Stimulated activated CD4-positive, alpha-beta T cell treated with anti-CD3 and anti-CD28 coated beads, Interleukin-12 subunit alpha, Interleukin-12 subunit beta, amount 100 ng/mL, for 48 hours (primary cell): ENCODE measurements around the gene PLBD2.
A peak's percentile ranks its signal among the peaks of the same experiment; 100 is the strongest.

Source experiments
- DNase-seq, 3 donors: peaks; one replicate each; pipeline ENCODE4 v3.0.0-alpha.2; 2020; ENCODE audit warnings: low read depth in 2 of 3, low spot score in 1 of 3

Gene PLBD2, protein sequence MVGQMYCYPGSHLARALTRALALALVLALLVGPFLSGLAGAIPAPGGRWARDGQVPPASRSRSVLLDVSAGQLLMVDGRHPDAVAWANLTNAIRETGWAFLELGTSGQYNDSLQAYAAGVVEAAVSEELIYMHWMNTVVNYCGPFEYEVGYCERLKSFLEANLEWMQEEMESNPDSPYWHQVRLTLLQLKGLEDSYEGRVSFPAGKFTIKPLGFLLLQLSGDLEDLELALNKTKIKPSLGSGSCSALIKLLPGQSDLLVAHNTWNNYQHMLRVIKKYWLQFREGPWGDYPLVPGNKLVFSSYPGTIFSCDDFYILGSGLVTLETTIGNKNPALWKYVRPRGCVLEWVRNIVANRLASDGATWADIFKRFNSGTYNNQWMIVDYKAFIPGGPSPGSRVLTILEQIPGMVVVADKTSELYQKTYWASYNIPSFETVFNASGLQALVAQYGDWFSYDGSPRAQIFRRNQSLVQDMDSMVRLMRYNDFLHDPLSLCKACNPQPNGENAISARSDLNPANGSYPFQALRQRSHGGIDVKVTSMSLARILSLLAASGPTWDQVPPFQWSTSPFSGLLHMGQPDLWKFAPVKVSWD

GRCh38 chr12:113358381-113359132, at the start of gene PLBD2:
Gene PLBD2, plus strand, starts transcription at chr12:113358587. Its CDS starts 14 bp downstream, at chr12:113358601.
- peak; percentile 90 to 94 (median 92) for DNase-seq

- no peak for DNase-seq
These were observed 47.9 kb upstream of the PLBD2 start for GRCh38 chr12:113310489-113310888.

GRCh38 chr12:113314121-113314529, 44.3 kb upstream of the PLBD2 start:
- DNase-seq, result no peak

DNA sequence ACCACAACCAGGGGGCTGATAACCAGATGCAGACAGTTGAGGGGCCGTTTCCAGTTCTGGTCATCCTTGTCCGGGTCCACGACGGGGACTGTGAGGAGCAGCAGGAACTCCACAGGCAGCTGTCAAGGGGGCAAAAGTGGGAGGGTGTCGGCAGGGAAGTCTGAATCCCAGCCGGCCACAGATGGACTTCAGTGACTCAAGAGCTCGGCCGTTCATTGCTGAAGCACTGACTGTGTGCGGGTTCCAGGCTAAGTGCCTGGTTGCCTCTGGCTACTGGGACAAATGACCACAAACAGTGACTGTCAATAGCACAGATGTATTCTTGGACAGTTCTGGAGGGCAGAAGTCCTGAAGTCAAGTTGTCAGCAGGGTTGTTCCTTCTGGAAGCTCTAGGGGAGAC, 43.0 kb upstream of the PLBD2 start:
- no peak for DNase-seq

GRCh38 chr12:113316155-113316554, 42.2 kb upstream of the PLBD2 start:
- no peak for DNase-seq

DNA sequence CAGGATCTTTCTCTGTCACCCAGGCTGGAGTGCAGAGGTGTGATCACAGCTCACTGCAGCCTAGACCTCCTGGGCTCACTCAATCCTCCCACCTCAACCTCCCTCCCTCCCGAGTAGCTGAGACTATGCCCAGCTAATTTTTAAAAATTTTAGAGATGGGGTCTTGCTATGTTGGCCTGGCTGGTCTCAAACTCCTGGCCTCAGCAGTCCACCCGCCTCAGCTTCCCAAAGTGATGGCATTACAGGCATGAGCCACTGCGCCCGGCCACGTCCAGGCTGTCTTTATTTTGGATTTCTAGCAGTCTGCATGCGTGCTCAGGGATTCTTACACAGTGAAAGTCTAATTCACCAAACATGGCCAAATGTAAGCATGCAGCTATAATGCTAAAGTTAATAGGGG, 41.3 kb upstream of the PLBD2 start:
- DNase-seq, result no peak

GRCh38 chr12:113318046-113318656, 40.2 kb upstream of the PLBD2 start:
- DNase-seq, result no peak

DNA sequence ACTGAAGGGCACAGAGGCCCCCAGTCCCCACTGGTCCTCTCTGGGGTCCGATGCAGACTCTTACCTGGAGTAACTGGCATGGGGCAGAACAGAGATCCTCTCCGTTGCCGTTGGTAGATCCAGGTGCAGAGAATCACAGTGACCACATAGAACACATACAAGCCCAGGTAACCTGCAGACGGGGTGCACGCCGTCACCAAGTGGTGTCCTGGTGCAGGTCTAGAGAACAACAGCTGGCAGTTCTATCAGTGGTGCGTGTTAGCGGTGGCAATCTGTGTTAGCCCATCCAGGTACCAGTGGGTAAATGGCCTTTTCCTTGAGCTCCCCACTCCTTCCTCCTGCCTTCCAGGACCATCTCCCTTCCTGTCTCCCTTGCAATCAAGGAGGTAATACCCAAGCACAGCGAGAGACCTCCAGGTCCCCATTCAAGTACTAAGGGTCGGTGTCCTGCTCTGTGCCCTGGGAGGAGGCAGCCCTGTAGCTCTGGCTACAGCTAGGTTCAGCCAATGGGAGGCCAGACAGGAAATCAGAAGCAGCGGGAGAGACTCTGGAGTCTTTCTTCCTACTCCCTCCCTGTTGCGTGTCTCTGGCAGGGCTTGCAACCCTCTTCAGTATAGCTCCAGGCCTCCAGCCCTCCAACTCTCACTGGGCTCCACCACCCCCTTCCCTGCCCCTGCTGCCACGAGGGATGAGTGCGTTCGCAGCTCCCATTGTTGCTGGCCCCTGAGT, 39.3 kb upstream of the PLBD2 start:
- no peak for DNase-seq

DNA sequence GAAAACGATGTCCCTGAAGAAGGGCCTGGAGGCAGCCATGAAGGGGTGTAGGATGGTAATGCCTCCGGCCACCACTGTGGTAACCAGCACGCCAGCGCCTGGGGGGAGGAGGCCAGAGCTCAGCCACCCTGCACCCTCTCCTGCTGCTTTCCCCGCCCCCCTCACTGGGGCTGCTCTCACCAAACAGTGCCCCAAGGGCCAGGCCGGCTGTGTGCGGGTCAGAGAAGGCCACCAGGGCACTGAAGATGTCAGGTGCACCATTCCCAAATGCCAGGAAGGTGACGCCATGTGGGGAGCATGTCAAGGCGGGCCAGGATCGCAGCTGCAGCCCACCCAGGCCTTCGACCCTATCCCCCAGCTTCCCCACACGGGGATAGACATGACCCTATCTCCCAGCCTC, 38.0 kb upstream of the PLBD2 start:
- no peak for DNase-seq

DNA sequence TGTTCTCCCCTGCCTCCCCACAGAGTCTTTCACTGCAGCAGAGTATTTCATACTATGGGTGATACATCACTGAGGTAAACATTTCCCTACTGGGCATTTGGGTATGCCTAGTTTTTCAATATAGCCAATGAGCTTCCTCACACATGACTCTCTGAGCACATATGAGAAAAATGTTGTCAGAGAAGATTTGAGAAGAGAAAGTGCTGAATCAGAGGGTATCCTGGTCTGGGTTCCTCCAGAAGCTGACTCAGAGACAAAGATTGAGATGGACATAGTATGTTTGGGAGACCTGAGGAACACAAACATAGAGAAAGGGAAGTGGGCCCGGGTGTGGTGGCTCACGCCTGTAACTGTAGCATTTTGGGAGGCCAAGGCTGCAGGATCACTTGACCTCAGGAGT, 36.0 kb upstream of the PLBD2 start:
- DNase-seq, result no peak

DNA sequence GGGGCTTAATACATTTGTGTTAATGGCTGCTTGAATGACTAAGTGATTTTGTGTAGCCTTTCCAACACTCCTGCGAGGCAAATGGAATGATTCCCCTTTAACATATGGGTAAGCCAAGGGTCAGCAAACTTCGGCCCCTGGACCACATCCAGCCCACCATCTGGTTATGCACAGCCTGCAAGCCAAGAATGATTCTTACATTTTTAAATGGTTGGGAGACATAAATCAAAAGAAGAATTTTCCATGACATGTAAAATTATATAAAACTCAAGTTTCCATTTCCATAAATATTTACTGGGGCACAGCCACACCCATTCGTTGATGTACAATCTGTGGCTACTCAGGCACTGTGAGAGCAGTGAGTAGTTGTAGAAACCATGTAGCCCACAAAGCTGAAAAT, 32.5 kb upstream of the PLBD2 start:
- DNase-seq, result no peak

DNA sequence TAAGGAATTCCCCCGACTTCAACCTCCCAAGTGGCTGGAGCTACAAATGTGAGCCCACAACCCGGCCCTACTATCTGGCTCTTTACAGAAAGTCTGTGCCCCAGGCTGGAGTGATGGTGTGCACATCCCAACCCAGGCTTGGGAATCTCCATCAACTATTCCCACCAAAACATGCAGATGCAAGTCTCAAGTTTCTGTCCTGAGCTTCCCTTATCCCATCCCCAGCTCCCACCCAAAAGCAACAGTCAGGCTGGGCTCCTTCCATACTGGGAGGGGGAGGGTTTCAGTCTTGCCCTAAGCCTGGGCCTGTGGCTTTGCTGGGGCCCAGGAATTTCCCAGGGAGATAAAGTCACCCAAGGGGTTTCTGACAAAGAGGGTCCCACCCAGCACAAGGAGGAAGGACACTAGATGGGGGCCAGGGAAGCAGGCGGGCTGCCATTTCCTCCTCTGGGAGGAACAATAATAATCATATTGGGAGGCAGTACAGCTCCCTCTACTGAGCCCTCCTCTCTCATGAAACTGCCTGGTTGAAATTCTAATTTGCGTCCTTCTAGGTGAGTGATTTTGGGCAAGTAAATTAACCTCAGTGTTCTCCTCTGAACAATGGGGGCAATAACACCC, 31.5 kb upstream of the PLBD2 start:
- no peak for DNase-seq

DNA sequence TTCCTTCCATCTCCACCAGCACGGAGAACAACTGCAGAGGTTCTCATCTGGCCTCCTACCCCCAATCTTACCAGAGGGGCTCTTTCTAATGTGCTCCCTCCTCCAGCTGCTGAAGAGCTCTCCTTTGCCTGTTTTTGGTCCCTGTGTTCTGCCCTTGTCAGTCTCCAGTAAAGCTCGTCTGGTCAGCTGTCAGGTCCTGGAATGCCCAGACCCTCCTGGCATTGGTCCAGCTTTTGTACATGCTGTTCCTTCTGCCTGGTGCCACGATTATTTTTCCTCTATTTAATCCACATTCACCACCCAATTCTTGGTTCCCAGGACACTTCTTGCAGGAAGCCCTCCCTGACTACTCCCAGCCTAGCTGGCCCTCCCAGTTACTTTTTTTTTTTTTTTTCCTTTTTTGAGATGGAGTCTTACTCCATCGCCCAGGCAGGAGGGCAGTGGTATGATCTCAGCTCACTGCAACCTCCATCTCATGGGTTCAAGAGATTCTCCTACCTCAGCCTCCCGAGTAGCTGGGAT, 30.0 kb upstream of the PLBD2 start:
- DNase-seq, result no peak

- DNase-seq, result no peak
These were observed 29.2 kb upstream of the PLBD2 start for GRCh38 chr12:113329022-113329790.

- DNase-seq, result no peak
These were observed 28.5 kb upstream of the PLBD2 start for GRCh38 chr12:113329791-113330417.

DNA sequence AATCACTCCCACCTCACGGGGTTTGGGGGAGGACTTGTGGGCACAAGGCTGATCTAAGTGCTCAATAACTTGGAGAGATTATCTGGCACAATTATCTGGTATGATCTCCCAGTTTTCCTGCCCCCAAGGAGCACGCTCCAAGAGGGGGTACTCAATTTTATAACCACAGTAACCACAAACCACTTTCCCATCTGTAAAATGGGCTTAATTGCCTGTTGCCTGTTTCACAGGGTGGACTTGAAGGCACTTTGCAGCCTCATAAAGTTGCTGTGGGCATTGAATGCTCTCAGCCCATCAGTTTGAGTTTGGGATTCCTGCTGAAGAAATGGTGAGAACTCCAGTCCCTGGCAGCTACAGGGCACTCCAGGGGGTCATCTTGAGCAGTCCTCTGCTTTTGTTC, 27.9 kb upstream of the PLBD2 start:
- no peak for DNase-seq

GRCh38 chr12:113332688-113333417, 25.5 kb upstream of the PLBD2 start:
- no peak for DNase-seq

DNA sequence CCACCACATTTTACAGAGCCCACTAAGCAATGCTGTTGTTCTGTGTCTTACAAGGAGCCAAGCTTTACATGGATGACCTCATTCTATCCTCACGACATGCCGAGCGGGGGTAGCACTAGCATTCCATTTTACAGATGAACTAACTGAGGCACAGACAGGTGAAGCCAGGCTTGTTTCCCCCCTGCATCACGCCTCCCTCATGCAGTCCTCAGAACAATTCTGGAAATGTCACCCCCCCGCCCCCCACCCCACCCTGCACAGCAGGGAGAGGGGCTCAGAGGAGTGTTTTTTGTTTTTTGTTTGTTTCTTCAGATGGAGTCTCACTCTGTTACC, 25.0 kb upstream of the PLBD2 start:
- DNase-seq, result no peak
